NCI-H2171 (cell line): ENCODE measurements around the gene VAC14.

Experiments used
- DNase-seq: peaks from one replicate; lab custom pipeline; 2025; lab: John Stamatoyannopoulos, UW

Gene VAC14

DNA sequence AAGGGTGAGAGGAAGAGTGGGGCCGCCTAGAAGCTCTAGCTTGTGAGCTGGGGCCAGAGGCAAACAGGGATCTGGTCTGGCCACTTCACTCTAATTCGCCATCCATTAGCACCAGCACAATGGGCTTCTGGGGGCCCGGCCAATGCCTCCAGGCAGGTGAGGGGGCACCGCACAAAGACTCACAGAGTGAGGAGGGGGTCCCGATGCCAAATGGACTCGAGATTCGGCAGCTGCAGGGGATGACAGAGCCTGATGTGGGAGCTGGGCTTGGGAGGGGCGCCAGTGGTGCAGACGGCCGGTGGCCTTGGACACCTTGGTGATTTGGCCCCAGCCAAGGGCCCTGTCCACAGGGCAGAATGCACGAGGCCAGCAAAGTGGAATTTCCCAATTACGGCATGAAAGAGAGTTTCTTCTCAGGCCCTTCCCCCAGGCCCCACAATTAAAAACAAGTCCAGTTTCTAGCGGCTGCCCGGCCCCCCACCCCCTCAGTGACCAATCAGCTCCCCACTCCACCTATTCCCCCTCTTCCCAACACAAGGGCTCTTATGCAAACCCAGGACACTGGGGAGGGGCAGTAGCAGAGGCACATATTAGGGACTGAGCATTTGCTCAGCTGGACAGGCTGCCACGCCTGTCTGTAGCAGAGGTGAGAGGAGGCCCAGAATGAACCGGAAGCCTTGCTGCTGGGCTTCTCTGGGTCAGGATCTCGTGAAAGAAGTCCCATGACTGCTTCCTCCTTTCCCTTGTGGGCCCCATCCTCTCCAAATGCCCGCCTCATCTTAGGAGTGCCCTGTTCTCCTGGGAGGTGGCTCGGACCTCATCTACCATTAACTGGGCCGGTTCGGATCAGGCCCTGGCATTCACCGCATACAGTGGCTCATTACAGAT, 75.7 kb downstream of the VAC14 start:
- DNase-seq: no peak

DNA sequence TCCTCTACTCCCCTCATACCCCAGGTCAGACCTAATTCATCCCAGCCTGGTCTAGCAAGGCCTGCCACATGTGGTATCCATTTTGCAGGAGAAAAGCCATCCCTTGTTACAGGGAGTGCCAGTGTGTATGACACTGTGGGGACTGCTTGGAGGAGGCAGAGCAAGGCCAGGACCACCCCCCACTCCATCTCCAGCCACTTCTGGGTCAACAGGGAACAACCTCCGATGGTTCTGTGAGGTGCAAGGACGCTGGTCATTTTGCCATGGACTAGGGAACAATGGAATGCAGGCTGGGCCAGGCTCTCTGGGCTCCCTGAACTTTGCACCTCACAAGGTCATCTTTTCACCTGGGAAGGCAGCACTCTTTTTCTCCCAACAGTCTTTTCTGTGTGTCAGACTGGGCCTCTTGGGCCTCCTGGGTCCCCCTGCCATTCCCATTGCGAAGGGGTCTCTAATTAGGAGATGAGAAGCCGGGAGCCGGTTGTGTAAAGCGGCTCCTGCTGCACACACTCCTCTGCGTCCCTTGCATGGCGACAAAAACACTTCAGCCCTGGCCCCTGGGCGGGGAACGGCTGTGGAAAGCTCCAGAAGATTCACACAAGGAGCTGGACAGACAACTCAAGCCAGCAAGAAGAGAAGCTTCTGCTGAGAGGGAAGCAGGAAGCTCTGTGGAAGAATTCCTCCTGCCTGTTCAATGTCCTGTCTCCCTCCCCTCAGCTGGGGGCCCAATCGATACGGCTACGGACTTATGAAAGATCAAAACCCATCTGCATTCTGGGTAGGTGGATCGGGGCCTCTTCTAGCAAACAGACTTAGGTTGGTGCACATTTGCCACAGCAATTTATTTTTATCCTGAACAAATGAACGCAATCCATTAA, 76.6 kb downstream of the VAC14 start:
- DNase-seq: no peak

GRCh38 chr16:70723740-70724145, 77.2 kb downstream of the VAC14 start:
- no peak for DNase-seq

DNA sequence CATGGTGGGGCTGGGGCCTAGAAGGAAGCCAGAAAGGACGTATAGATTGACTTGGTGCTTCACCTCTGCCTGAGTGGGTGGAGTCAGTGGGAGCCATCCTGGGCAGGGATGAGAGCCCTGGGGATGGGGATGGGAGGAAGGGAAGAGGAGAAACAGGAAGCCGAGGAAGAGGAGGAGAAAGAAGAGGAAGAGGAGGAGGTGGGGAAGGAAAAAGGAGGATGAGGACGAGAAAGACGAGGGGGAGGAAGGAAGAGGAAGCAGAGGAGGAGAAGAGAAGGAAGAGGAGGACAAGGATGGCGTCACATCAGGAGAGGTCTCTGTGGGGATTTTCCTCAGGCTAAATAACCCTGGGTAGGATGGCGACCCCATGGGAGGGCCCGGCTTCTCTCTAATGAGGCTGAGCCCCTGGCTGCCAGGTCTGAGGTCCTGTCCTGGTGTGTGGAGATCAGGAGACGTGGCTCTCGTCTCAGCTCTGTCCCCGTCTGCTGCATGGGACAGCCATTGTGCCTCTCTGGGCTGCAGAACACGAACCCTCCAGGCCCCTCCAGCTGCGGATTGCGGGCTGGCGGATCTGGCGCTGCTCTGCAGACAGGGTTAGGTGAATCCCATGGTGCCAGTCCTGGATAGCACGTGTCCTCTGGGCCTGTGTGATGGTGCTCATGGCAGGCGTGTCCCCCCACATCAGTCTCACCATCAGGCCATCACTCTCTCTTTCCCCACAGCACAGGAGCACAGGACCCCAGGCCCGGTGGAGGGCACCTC, 79.6 kb downstream of the VAC14 start:
- no peak for DNase-seq

GRCh38 chr16:70720425-70721201, 80.3 kb downstream of the VAC14 start:
- DNase-seq: no peak

- no peak for DNase-seq
Observed at GRCh38 chr16:70717065-70717464, 83.9 kb downstream of the VAC14 start.

DNA sequence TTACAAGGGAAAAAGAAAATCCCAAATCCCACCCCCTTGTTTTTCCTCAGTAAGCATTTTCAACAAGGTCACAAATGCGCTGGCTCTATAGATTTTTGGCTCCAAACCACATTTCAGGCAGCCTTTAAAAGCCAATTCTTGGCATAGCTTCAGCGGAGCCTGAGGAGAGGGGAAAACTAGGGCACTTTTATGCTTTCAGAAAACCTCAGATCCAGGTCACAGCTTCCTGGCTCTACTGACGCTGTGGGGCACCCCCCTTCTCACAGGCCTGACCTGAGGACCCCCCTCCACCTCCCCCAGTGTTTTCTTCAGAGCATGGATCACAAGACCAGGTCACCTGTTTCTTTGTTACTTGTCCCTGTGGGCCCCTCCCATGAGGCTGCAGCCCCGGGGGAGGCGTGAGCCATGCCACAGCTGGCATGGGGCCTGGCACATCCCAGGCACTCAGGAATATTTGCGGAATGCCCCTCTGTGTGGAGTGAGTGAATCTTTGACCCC, 85.0 kb downstream of the VAC14 start:
- no peak for DNase-seq

GRCh38 chr16:70715055-70715858, 85.7 kb downstream of the VAC14 start:
- no peak for DNase-seq

GRCh38 chr16:70714581-70715054, 86.3 kb downstream of the VAC14 start:
- DNase-seq: no peak

GRCh38 chr16:70713824-70714223, 87.1 kb downstream of the VAC14 start:
- DNase-seq: no peak

DNA sequence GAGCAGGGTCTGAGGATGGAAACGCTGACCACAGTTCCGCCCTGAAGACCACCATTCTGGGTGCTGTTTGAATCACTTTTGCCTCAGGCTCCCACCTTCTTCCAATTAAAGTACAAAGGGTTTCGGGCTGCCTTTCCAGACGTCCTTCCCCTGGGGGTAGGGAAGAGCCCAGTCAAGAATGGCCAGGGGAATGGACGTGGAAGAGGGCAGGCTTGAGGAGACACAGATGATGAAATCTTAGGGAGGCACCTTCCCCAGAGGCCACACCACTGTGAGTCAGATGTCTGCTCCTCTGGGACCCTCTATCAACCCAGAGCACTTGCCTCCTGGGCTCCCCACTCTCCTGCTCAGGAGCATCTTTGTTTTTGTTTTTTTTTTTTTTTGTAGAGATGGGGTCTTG, 87.6 kb downstream of the VAC14 start:
- DNase-seq: no peak

GRCh38 chr16:70712942-70713341, 88.0 kb downstream of the VAC14 start:
- DNase-seq: no peak

DNA sequence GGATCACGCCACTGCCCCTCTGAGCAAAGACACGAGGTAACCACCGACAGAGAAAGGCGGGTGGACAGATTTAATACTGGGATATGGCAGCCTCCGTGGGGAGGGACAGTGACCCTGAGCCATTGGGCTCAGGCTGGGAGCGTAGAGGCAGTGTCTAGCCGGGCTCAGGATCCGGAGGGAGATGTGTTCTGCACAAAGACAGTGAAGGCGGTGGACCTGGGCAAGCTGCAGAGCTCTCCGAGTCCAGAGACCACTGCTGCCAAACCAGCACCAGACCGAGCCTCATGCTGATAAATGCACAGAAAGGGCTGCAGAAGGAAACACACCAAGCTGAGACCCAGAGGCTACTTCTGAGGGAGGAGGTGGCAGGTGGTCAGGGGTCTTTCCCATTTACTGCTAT, 88.6 kb downstream of the VAC14 start:
- DNase-seq: no peak

DNA sequence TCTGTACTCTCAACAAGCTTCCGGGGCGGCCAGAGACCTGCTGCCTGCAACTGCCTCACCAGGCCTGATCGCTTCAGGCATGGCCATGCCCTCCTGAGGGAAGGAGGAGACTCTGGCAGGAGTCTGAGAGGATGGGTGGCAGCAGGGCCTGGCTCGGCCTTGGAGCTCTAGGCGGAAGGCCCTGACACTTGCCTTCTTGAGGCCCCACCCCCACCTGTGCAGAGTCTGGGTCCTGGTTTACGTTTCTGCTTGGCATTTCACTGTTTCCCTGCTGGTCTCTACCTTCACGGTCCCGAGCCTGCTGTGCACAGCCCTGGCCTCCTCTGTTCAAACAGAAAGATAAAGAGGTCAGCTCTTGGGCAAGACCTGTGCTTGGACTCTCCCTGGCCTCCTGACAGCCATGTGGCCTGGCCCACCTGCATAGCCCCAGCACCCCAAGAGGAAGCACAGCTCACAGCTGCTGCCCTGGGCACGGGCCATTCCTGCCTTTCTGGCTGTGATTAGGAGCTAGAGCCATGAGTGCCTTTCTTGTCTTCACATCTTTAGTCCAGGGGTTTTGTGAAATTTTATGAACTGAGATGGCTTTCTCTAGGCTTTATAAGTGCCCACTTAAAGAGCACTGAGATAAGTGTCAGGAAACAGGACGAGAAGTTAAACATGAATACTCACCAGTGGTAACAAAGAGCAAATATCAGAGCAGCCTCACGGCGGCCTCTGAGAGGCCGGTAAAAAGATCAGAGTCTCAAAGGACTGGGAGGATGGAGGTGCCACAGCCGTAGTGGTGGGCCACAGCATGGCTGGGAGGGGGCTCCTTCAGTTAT, 89.5 kb downstream of the VAC14 start:
- DNase-seq: no peak

GRCh38 chr16:70710422-70711210, 90.3 kb downstream of the VAC14 start:
- no peak for DNase-seq

- DNase-seq: no peak
Observed at GRCh38 chr16:70709942-70710341, 91.0 kb downstream of the VAC14 start.

DNA sequence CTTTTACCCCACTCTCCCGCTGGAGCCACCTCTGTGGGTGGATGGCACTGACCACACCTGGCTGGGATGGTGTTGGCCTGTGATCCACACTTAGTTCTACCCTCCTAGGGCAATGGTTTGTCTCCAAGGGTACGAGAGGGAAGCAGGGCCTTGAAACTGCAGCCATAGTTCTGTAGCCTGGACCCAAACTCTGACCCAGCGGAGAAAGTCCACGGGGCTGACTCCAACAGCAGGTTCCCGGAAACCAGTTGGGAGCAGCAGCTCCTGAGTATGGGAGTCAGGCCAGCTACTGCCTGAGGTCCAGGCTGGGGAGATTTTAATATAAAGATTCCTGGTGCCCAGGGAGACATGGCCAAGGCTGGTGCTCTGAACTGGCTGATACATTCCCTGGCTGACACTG, 91.5 kb downstream of the VAC14 start:
- no peak for DNase-seq

DNA sequence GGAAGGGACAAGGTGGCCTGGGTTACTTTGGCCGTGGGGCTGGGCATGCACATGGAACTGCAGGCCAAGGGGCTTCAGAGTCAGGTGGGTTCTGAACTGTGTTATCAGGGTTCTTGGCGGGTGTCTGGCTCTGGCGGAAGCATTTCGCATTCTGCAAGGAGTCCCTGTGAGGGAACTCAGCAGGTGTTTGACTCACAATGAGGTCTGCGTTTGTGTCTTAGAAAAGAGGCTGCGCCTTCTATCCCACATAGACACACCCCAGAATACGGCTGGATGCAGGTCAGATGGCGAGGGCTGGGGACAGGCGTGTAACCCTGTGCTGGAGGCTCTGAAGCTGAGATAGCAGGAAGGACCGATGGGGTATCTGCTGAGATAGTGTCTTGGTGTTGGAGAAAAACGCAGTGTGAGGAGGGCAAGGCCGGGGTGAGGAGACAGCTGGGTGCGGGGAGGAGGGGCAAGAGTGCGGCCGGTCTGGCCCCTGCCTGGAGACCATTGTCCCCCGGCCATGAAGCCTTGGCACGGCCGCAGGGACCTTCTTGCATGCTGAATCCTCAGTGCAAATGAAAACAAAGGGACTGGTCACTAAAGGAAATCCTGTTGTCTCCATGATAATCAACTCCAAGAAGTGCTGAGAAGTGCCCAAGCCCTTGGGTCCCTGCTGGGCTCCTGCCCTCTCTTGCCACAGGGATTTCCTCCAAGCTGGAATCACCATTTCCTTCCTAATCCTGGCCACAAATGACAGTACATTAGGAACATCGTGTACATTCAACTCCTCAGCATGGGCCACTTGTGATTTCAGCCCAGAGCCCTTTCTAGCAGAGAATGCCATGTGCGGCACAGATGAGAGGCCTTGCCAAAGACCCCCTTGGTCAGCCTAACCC, 92.4 kb downstream of the VAC14 start:
- DNase-seq: no peak
